NCI-H128 (cell line): ENCODE results near the gene MYEOV.

Experiments
- DNase-seq: peaks from one replicate; lab custom pipeline; 2025; ENCODE audit not compliant: unreplicated experiment; lab: John Stamatoyannopoulos, UW

The MYEOV gene

DNA sequence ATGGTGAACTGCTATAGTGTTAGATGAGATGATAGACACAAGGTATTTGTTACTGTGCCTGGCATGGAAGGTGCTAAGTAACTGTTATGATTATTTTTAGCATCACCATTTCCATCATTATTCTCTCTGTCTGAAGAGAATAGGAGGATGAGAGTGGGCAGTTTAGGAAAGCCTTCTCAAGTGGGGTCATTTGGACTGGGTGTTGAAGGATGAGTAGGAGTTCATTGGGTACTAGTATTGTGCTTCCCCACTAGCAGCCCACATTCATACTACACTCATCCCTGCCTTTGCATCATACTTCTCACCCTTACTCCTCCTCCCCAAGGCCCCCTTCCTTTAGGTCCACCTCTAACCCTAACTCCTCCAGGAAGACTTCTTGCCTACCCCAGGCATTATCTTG is 20.6 kb downstream of the MYEOV start:
- DNase-seq, result no peak

DNA sequence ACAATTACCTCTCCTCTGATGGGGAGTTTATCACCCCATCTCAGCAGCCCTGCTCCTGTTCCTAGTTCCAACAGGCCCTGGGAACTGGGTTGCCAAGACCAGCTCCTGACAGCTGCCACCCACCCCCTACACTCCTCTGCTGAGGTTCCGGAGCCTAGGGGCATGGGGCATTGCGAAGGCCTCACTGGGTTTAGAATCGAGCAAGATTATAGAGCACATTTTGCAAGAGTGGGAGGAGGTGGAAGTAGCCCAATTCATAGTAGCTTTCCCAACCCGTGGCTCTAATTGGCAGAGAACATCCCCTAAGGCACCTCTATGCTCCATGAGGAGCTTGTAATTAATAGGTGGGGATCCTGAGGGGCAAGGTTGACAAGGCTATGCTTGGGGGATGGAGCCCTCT is 23.0 kb downstream of the MYEOV start:
- no peak for DNase-seq

DNA sequence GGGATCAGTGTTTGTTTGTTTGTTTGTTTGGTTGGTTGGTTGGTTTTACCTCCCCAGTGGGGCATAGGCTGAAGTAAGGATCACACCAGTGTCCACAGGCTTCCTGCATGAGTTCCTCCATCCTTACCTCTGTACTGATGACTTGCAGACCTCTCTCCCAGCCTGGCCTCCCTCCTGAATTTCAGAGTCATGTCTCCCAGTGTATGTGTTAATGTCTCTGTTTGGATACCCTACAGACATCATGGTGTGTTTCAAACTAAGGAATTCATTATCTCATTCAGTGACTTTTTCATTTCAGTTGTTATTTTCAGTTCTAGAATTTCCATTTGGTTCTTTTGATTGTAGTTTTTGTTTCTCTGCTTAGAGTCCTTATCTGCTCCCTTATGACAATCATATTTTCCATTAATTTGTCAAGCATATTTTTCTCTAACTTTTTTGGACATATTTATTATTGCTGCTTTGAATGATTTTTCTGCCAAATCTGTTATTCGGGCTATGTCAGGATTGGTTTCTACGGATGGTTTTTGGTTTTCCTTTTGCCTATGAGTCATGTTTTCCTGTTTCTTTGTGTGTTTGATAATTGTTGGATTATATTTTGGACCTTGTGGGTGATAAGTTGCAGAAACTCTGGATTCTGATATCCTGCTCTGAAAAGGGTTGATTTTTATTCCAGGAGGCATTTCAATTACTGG is 23.6 kb downstream of the MYEOV start:
- DNase-seq, result no peak

DNA sequence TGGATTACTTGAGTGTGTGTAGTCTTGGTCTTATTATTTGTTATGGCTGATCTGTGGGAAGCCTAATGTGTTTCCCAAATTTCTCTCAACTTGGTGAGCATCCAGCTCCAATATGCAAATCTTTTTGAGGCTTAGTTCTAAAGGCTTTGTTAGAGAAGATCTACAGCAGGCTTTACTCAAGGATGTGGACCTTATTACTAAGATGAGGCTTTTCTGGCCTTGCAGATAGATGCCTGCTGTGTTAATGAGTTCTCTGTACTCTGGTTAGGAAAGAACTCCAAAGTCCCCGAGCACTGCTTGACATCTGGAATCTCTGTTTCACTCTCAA is 24.1 kb downstream of the MYEOV start:
- DNase-seq, result no peak

DNA sequence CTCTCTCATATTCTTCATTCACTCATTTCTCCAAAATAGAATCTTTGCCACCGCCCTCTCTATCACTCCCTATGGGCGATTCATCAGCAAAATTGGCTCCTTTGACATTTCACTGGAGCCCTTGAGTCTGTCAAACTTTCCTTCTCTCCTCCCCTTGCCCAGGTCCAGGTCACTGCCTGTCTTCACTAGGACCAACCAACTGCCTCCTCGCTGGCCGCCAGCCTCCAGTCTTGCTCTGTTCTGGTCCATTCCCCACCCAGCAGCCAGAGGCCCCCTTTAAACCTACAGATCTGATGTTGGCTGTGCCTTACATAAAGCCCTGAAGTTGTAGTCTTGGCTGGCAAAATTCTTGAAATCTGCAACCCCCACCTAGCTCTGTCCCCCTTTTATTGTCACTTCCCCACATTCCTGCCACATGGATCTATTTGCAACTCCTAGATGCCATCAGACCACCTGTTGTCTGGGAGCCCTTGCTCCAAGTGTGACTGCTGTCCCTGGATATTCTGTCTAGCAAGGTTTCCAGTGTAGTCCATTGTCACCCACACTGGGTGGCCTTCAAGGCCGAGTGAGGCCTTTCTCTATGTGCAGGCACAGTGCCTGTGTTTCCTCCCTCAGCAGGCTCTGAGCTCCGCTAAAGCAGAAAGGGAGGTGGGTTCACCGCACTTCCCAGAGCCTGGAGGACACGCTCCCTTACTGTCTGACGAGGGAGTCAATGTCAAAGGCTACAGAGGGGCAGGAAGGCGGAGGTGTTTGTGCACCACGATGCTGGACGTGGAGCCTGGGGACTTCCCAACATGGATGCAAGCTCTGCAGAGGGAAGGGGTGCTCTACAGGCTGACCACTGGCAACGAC is 25.5 kb downstream of the MYEOV start:
- DNase-seq, result no peak

DNA sequence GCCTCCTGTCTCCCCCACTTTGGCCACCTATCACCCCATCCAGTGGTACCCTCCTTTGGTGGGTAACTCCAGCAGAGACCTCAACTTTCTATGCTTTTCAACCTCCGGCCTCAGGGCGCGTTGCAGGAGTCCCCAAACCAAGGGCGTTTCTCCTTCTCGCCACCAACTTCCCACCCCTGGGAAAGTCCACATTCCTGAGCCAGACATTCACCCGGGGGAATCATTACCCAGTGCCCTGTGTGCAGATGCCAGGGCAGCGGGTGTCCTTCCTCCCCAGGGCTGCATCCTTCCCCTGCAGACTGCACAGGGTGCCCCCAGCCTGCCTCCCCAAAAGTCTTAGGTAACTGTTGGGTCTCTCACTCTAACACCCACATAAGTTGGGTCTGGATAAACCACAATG is 26.4 kb downstream of the MYEOV start:
- DNase-seq, result no peak

DNA sequence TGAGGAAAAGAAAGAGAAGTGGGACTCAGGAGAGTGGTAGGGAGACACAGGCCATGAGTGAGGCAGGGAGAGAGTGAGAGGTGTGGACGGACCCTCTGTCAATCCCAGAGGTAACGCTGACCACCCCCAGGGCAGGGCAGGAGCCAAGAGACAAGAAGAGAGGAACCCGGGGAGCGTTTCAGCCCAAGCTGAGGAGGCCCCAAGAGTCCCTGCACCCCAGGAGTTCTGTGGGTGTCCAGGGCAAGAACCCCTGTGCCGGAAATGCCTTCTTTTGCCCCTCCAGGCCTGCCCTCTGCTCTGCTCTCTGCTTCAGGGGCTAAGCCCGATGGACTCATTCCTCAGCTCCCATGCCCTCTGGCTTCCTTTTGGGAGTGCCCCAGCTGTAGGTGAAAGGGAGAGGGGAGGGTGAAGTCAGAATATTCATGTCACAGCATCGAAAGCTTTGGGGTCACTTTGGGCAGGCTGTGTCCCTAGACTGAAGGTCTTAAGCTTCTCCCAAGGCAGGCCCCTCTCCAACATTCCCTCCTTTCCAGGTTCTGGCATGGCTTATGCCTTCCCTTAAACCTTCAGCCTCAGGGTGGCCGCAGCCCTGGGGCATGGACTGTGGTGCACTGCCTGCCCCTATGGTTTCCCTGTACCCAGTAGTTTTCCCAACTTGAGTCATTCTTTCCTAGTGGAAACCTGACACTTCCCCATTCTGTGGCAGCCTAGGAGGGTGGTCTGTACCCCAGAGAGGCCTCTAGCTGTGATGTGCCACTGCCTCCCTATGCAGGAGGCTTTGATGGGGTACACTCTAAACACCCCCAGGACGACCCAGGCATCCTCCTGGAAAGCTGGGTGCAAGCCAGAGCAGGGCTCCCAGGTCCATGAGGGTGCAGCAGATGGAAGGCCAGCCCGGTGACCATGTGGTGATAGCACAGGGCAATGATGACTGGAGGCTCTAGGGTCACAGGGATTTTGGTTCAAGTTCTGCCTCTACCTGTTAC is 27.1 kb downstream of the MYEOV start:
- no peak for DNase-seq

DNA sequence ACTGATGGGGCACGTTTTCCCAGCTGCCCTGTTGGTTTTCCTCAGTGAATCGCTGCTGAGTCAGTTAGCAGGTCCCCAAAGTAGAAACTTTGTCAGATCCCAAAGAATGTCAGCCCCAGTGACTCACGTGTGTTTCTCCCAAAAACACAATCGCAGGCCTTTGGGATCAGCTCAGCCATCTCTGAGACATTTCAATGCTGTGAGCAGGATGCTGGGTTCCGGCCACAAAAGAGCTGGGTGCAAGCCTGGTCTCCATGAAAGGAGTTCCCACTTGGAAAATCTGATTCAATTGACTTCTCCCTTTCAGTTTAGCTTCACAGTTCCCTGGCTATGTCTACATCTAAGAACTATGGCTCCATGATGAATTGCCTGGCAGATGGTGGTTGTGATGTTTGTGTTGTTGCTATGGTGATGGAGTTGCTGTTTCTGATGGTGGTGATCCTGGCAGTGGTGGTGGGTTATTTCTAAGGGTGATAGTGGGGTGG is 28.0 kb downstream of the MYEOV start:
- no peak for DNase-seq

DNA sequence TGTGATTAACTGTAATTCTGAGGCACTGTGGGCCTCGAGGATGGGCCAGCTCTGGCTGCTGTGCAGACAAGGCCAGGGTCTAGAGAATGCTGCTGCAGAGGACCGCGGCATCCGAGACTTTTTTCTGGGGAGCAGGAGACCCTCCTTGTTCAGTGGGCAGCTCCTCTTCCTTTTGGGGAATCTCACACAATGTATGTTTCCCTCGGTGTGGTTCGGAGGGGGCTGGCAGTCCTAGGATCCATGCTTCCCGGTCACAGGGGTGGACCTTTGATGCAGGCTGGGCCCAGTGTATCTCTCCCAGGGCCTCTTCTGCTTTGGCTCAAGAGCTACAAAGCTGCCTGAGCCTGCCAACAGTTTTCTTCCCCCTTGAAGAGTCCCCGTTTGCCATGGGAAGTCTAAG is 31.5 kb downstream of the MYEOV start:
- DNase-seq, result no peak

DNA sequence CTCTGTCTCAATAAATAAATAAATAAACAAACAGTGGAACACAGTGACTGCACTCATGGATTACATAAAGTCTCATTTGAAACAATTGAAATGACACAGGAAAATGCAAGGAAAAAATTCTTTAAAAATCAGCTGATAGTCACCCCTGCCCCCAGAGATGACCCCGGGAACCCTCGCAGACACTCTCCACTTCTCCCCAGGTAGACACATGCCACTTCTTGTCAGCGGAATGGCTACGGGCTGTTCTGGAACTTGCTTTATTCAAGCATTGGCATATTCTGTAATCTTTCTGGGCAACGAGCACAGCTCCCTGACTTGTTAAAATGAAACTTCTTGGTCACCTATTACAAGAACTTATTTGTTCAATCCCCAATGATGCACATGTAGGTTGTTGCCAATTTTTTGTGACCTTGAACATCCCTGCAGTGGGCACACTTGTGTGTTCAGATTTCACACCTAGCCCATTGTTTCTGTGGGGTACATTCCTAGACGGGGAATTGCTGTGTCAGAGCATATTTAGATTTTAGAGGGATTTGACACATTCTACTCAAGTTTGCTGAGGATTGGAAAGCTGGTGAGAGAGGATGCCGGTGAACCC is 32.8 kb downstream of the MYEOV start:
- DNase-seq, result no peak

DNA sequence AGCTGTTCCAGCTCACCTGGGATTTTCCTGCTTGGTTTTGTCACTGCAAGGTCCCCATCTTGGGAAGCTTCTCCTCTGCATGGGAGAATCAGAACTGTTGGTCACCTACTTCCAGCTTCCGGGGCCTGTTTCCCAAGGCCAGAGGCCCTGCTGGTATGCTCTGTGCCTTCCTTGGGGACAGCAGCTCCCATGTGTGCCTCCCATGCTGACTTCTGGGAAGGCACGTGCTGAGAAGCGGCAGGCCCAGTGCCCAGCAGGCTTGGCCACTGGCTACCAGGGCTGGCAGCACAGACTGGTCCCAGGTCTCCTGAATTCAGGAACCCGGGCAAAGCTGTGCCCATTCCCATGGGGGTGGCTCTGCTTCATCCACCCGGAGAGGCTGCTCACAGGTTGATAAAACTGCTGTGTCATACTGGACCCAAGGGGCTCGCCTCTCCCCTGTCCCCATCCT is 33.8 kb downstream of the MYEOV start:
- DNase-seq, result no peak

DNA sequence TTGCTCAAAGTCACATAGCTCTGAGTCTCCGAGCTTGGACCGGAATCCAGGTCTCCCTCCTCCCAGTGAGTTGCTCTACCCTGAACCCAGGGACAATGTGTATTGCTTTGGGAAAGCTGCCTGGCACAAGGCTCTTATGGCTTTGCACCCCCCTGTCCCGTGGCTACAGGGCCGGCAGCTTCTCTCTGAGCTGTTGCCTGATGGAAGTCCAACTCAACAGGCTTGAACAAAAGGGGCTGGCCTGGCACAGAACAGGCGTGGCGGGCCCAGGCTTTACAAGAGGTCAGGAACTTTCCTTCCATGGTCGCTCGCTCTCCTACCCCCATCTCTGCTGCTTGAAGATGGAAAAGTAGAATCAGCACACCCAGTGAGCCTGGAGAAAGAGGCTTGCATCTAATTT is 34.3 kb downstream of the MYEOV start:
- no peak for DNase-seq

DNA sequence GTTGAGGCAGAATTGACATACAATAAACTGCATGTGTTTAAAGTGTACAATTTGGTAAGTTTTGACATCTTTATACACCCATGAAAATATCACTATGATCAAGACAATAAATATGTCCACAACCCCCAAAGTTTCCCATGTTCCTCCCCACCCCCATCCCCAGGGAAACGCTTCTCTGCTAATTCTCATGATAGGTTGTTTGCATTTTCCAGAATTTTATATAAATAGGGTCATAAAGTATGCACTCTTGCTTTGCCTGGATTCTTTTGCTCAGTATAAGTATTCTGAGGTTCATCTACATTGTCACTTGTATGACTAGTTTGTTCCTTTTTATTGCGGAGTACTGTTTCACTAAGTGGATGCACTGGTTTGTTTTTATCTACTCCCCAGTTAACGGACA is 35.6 kb downstream of the MYEOV start:
- DNase-seq, result no peak

DNA sequence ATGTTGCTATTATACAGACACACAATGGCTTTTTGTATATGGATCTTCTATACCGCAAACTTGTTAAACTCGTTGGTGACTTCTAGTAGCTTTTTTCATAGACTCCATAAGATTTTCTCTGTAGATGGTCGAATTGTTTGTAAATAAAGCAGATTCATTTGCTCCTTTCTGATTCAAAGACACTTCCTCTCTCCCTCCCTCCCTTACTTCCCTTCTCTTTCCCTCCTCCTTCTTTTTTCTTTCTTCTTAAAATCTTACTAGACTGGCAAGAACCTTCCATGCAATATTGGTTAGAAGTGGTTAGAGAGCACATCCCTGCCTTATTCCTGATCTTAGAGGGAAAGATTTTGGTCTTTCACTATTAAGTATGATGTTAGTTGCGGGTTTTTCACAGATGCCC is 36.4 kb downstream of the MYEOV start:
- no peak for DNase-seq

DNA sequence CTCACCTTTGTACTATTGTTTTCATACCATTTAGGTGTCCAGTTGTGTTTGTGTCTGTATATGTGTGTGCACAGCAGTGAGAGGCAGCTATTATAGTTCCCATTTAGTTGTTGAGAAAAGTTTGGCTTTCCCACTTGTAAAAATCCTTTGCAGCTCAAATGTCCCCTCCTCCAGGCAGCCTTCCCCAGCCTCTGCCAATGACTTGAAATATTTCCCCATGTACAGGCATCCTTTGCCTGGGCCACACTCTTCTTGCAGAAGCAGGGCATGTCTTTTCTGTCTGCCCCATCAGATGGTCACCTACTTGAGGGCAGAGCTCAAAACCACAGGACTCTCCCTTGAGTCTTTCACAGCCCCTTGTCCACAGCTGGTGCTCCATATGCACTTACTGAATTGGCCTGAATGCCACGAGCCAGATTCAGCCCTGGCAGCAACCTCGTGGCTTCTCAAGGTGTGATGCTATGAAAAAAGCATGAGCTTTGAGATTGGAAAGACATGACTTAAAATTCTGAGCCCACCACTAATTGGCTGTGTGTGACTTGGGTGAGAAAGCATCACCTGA is 39.3 kb downstream of the MYEOV start:
- DNase-seq, result no peak

DNA sequence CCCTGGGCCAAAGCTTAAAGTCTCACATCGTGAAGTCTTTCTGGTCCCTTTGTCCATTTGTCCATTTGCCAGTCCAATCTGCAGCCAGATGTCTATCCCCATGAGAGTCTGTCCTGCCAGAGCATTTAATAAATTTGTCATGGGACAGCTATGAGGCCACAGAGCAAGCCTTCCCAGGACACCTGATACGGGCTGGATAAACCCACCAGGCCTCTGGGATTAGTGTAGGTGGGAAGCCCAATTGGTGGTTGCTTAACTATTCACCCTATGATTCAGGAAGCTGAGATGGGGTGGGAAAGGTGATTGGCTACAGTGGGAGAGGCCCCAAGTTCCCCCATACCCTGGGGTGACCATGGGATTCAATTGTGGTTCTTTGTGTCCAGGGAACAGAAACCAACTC is 39.9 kb downstream of the MYEOV start:
- DNase-seq, result no peak

DNA sequence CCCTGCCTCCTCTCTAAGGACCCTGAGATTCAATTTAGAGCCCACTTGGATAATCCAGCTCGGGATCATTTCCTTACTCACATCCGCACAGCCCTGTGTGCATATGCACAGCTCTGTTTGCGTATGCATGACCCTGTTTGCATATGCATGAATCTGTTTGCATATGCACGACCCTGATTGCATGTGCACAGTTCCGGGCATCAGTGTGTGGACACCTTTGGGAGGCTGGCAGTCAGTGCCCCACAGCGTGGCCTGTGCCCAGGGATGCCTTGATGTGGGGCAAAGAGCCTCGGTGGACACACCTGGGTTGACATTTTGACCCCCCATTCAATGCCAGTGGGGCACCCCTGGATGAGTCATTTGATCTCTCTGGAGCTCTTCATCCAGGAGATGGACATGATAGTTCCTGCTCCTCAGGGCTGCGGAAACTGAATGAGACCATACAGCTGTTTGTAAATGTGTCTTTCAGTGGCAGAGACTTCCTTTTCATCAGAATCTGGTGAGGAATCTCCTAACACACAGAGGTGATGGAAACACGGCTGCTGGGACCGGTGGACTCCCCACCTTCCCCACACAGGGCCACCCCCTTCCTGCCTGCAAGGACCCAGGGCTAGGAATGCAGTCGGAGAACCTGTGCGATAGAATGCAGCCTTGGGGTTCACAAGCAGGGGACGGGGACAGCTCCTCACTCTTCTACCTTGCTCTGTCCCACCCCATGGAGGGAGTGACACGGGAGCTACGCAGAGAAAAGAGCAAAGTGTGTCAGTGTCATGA is 41.2 kb downstream of the MYEOV start:
- no peak for DNase-seq

DNA sequence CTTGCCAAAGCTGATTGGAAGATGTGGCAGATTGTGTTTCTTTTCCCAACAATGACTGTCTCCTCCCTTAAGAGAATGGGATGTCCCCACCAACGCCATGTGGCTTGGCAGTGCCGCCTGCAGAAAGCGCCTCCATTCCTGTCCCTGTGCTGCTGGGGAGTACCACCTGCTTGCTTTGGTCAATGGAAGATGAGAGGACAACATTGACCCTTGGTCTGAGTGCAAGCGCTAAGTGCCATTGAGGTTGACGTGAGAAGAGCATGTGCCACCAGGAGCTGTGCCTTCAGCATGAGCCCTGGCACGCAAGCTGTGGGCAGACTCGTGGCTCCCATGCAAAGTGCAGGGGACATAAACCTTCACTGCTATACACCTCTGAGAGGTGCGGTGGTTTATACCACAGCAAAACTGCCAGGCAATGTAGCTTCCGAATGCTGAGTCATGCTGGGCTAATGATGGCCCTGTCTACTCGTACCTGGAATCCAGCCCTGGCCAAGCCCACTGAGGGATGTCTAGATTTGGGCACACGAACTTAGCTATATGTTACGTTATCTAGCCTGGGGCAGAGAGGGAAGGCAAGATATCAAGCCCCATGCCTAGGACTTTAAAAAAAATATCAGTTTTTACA is 41.9 kb downstream of the MYEOV start:
- no peak for DNase-seq

DNA sequence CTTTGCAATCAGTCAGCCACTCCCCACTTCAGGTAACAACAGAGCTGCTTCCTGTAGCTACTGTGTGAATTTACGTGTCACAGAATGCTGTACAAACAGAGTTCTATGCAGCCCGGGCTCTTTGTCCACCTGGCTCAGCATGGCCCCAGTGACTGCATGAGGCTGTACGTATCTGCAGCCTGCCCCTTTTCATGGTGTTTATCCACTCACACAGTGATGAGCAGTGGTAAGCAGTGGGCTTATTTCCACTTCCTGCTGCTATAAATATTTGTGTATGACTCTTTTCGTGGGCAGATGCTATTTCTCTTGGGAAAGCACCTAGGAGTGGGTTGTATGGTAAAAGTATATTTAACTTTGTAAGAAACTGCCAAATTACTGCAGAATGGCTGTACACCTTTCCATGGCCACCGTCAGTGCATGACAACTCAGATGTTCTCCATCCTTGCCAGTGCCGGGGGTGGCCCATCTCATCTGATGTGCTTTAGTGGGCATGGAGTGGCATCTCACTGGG is 43.3 kb downstream of the MYEOV start:
- DNase-seq, result no peak
